H1 (cell line): Measurements from ENCODE around the gene TRIM77. TPM values are rescaled to one million over a fixed set of nuclear protein-coding genes. Genes with fewer than 3 reads are reported as not detected.
"Not testable (repeated sequence)": the region's sequence is repeated elsewhere in the genome, so short reads cannot be mapped to it uniquely, and the experiment has no call there.

Experiments used
- CTCF ChIA-PET: fragments of 300-600 bp; sonication (Branson Sonifier 250); formaldehyde crosslinking; loops from one replicate; lab custom pipeline; 2021; ENCODE audit not compliant: partially characterized antibody; lab: Charles Lee
- POLR2A ChIA-PET: fragments of 300-600 bp; sonication (Branson Sonifier 250); formaldehyde crosslinking; loops from one replicate; lab custom pipeline; 2021; ENCODE audit warnings: inconsistent platforms; ENCODE audit not compliant: partially characterized antibody; lab: Charles Lee
- DNase-seq, 2 experiments: peaks; one replicate each; pipeline versions ENCODE4 v3.0.0 to v3.0.0-alpha.2; 2010 to 2022; ENCODE audit warnings: low spot score in 2 of 2, low read depth in 1 of 2, mixed read lengths in 1 of 2
- FAIRE-seq: peaks from 2 replicates; lab custom pipeline; 2011; peaks lifted over from hg19 to GRCh38; lab: Jason Lieb, UNC
- H2AFZ ChIP-seq: 2 replicates; pipeline ENCODE4 v1.8.1; 2012; ENCODE audit warnings: low read length, inconsistent platforms
- H2AK5ac ChIP-seq: 2 replicates; pipeline ENCODE4 v1.6.1; 2013; ENCODE audit warnings: low read depth, low read length
- H2BK120ac ChIP-seq: replicated peaks from 2 replicates; pipeline ENCODE3; 2013; ENCODE audit warnings: low read depth, low read length, inconsistent platforms
- H2BK12ac ChIP-seq: 2 replicates; pipeline ENCODE4 v1.6.1; 2013; ENCODE audit warnings: low read depth, low read length
- H2BK15ac ChIP-seq: 2 replicates; pipeline ENCODE4 v1.6.1; 2013; ENCODE audit warnings: low read length
- H2BK20ac ChIP-seq: 2 replicates; pipeline ENCODE4 v1.6.1; 2013; ENCODE audit warnings: low read length
- H2BK5ac ChIP-seq: 2 replicates; pipeline ENCODE4 v1.6.1; 2013; ENCODE audit warnings: low read depth, low read length
- H3K14ac ChIP-seq: 2 replicates; pipeline ENCODE4 v1.6.1; 2013; ENCODE audit warnings: inconsistent platforms; ENCODE audit not compliant: insufficient read length
- H3K18ac ChIP-seq: 2 replicates; pipeline ENCODE4 v1.6.1; 2013; ENCODE audit warnings: low read length; ENCODE audit errors: extremely low read depth
- H3K23ac ChIP-seq: 2 replicates; pipeline ENCODE4 v1.6.1; 2013; ENCODE audit warnings: inconsistent platforms; ENCODE audit not compliant: insufficient read length
- H3K23me2 ChIP-seq: 2 replicates; pipeline ENCODE4 v1.6.1; 2013; ENCODE audit warnings: low read depth, low read length
- H3K27ac ChIP-seq: 2 replicates; pipeline ENCODE4 v1.6.1; 2011; ENCODE audit warnings: low read depth, low read length, inconsistent platforms
- H3K27me3 ChIP-seq, 4 experiments: replicated peaks in 1 of 4; 1 replicate in 1 of 4; 2 replicates in 3 of 4; pipeline versions ENCODE4 v1.6.1 to v1.8.1; 2011 to 2013; ENCODE audit warnings: low read length in 3 of 4, mild to moderate bottlenecking in 3 of 4, inconsistent platforms in 2 of 4, mixed read lengths in 2 of 4, moderate library complexity in 1 of 4; ENCODE audit not compliant: control insufficient read depth in 3 of 4, insufficient read depth in 3 of 4; ENCODE audit errors: extremely low read depth in 1 of 4
- H3K36me3 ChIP-seq, 4 experiments: 2 replicates each; pipeline versions ENCODE4 v1.6.1 to v1.8.1; 2011 to 2013; ENCODE audit warnings: mild to moderate bottlenecking in 4 of 4, low read length in 3 of 4, moderate library complexity in 2 of 4, control low read depth in 1 of 4, inconsistent platforms in 1 of 4; ENCODE audit not compliant: insufficient read depth in 4 of 4, control insufficient read depth in 2 of 4
- H3K4ac ChIP-seq: replicated peaks from 2 replicates; pipeline ENCODE3; 2013; ENCODE audit warnings: low read length, low read depth, mixed read lengths, inconsistent platforms; ENCODE audit not compliant: insufficient read length
- H3K4me1 ChIP-seq, 4 experiments: replicated peaks in 1 of 4; 1 replicate in 1 of 4; 2 replicates in 3 of 4; pipeline versions ENCODE4 v1.6.1 to v1.8.1; 2011 to 2013; ENCODE audit warnings: low read length in 3 of 4, inconsistent platforms in 2 of 4, mixed read lengths in 1 of 4; ENCODE audit not compliant: insufficient read depth in 4 of 4, control insufficient read depth in 3 of 4
- H3K4me2 ChIP-seq, 2 experiments: 2 replicates each; pipeline versions ENCODE4 v1.6.1 to v1.8.1; 2011 to 2013; ENCODE audit warnings: low read depth in 2 of 2, low read length in 2 of 2, control low read depth in 1 of 2, inconsistent platforms in 1 of 2, mild to moderate bottlenecking in 1 of 2; ENCODE audit not compliant: insufficient read depth in 1 of 2
- H3K4me3 ChIP-seq, 4 experiments: fragments of 200-600, 300-600 bp in 1 of 4; sonication (generic), shearing (Covaris generic), sonication (Bioruptor Twin) in 1 of 4; 2 replicates each; pipeline versions ENCODE4 v1.5.1 to v1.8.1; 2011 to 2016; ENCODE audit warnings: low read length in 4 of 4, low read depth in 3 of 4, control low read depth in 2 of 4, inconsistent platforms in 2 of 4, mild to moderate bottlenecking in 2 of 4, mixed read lengths in 1 of 4, moderate library complexity in 1 of 4; ENCODE audit not compliant: insufficient read depth in 2 of 4; ENCODE audit errors: extremely low read depth in 1 of 4
- H3K56ac ChIP-seq: replicated peaks from 2 replicates; pipeline ENCODE3; 2013; ENCODE audit warnings: low read depth, mild to moderate bottlenecking, mixed read lengths, low read length, inconsistent platforms; ENCODE audit not compliant: insufficient read length
- H3K79me1 ChIP-seq: 2 replicates; pipeline ENCODE4 v1.6.1; 2013; ENCODE audit warnings: low read depth, low read length, control low read depth
- H3K79me2 ChIP-seq, 2 experiments: 2 replicates each; pipeline versions ENCODE4 v1.6.1 to v1.8.1; 2012 to 2013; ENCODE audit warnings: low read length in 2 of 2, mild to moderate bottlenecking in 2 of 2, inconsistent platforms in 1 of 2; ENCODE audit not compliant: insufficient read depth in 2 of 2, control insufficient read depth in 1 of 2
- H3K9ac ChIP-seq, 4 experiments: replicated peaks in 1 of 4; 1 replicate in 1 of 4; 2 replicates in 3 of 4; pipeline versions ENCODE4 v1.6.1 to v1.8.1; 2011 to 2013; ENCODE audit warnings: low read depth in 3 of 4, low read length in 3 of 4, control low read depth in 2 of 4, mild to moderate bottlenecking in 2 of 4, moderate library complexity in 2 of 4, inconsistent platforms in 1 of 4; ENCODE audit errors: extremely low read depth in 1 of 4
- H3K9me3 ChIP-seq, 2 experiments: 2 replicates each; pipeline versions ENCODE4 v1.6.1 to v1.8.1; 2012 to 2013; ENCODE audit warnings: mild to moderate bottlenecking in 2 of 2, moderate library complexity in 2 of 2, control low read depth in 1 of 2, inconsistent platforms in 1 of 2, low read depth in 1 of 2, low read length in 1 of 2, mixed read lengths in 1 of 2; ENCODE audit not compliant: insufficient read depth in 2 of 2
- H4K20me1 ChIP-seq, 2 experiments: replicated peaks in 1 of 2; 2 replicates each; pipeline versions ENCODE3 to v1.8.1; 2011 to 2013; ENCODE audit warnings: inconsistent platforms in 2 of 2, low read length in 2 of 2, mild to moderate bottlenecking in 1 of 2; ENCODE audit not compliant: insufficient read depth in 2 of 2, control insufficient read depth in 1 of 2
- H4K5ac ChIP-seq: 2 replicates; pipeline ENCODE4 v1.6.1; 2013; ENCODE audit warnings: low read length, low read depth, mixed read lengths, inconsistent platforms; ENCODE audit not compliant: insufficient read length
- H4K8ac ChIP-seq: 2 replicates; pipeline ENCODE4 v1.8.0; 2013; ENCODE audit warnings: mild to moderate bottlenecking, moderate library complexity, low read length, inconsistent platforms; ENCODE audit not compliant: insufficient read depth; ENCODE audit errors: extremely low read depth
- H4K91ac ChIP-seq: replicated peaks from 2 replicates; pipeline ENCODE3; 2013; ENCODE audit warnings: low read length, mixed read lengths, inconsistent platforms; ENCODE audit not compliant: insufficient read length
- WGBS, 2 experiments: shearing (Covaris generic) in 1 of 2; methylation state at CpG; one replicate each; pipeline versions ENCODE4 v1.1.6 to v1.1.7; 2013 to 2015; ENCODE audit warnings: low lambda C conversion rate in 2 of 2, mixed read lengths in 2 of 2, inconsistent platforms in 1 of 2, low coverage in 1 of 2, missing lambda C conversion rate in 1 of 2; ENCODE audit not compliant: insufficient replicate concordance in 2 of 2, insufficient coverage in 1 of 2, insufficient read length in 1 of 2; ENCODE audit errors: extremely low coverage in 1 of 2, missing lambda C conversion rate in 1 of 2; 5-methylcytosine and 5-hydroxymethylcytosine counted together
- long read RNA-seq, 2 experiments: library from RNA in 1 of 2; library from capped mRNA in 1 of 2; stranded (forward); transcript quantifications; one replicate each; pipeline ENCODE4 v2.0.0, GENCODE V29; 2021; ENCODE audit warnings: inconsistent platforms in 1 of 2
- polyA minus RNA-seq, 3 experiments: library from RNA; depleted of rRNA, polyadenylated mRNA; stranded (reverse); fragments of >200 nt; gene quantifications; 1 replicate in 2 of 3; 2 replicates in 1 of 3; pipeline ENCODE4 v1.2.3, GENCODE V29; 2011
- polyA plus RNA-seq, 7 experiments: library from polyadenylated mRNA; depleted of rRNA in 3 of 7; stranded (reverse) in 5 of 7; unstranded in 2 of 7; fragments of >200 nt in 5 of 7; fragments of 200-250 nt in 2 of 7; gene quantifications; 1 replicate in 5 of 7; 2 replicates in 1 of 7; 4 replicates in 1 of 7; pipeline versions ENCODE4 v1.2.1 to v1.2.3, GENCODE V29; 2011 to 2013; ENCODE audit warnings: missing spikeins in 2 of 7, mixed read lengths in 2 of 7
- total RNA-seq: library from RNA; stranded (reverse); fragmentation: NEBNext Ultra II Directional; extraction: Animal tissue kit (Norgen Biotek cat#: 25700); gene quantifications from 2 replicates; pipeline ENCODE4 v1.2.1, GENCODE V29; 2021

Gene TRIM77, protein sequence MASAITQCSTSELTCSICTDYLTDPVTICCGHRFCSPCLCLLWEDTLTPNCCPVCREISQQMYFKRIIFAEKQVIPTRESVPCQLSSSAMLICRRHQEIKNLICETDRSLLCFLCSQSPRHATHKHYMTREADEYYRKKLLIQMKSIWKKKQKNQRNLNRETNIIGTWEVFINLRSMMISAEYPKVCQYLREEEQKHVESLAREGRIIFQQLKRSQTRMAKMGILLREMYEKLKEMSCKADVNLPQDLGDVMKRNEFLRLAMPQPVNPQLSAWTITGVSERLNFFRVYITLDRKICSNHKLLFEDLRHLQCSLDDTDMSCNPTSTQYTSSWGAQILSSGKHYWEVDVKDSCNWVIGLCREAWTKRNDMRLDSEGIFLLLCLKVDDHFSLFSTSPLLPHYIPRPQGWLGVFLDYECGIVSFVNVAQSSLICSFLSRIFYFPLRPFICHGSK
- total RNA-seq (not detected in 2 replicates), polyA plus RNA-seq (2011; rRNA removed) (not detected in 2 replicates), polyA minus RNA-seq (2011; rRNA and poly(A)+ RNA removed) (not detected in 2 replicates)
- not detected for polyA plus RNA-seq (2011; cell fraction: cytosol; rRNA removed)
- polyA plus RNA-seq (2011; cell fraction: nucleus; rRNA removed): not detected
- not detected in 4 replicates for polyA plus RNA-seq (2012, experiment 1 of 2)
- polyA plus RNA-seq (2012, experiment 2 of 2): not detected
- not detected for polyA plus RNA-seq (2013, experiment 1 of 2)
- polyA plus RNA-seq (2013, experiment 2 of 2): not detected
- polyA minus RNA-seq (2011; cell fraction: cytosol; rRNA and poly(A)+ RNA removed): not detected
- polyA minus RNA-seq (2011; cell fraction: nucleus; rRNA and poly(A)+ RNA removed): not detected
- long read RNA-seq, experiment 1: 0 reads
- long read RNA-seq, experiment 2: 0 reads

DNA sequence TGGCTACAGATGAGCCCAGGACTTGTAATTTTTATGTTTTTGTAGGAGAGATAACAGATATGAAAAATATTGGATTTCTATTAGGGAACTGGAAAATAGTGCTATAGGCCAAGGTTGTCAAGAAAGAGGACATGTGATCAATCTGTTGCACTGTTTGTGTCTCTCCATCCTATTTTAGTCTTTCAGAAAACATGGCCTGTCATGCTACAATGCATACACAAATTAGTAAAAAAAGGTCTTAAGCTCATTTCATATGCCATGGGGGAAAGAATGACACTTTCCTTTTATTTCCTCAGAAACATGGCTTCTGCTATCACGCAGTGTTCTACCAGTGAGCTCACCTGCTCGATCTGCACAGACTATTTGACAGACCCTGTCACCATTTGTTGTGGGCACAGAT, at the start of gene TRIM77:
TRIM77 (plus strand) TSS at position 301 of the 400 bp plus-strand sequence; CDS start at position 301, 0 bp downstream.
- H3K27me3 ChIP-seq, DNase-seq, H3K79me2 ChIP-seq, H2BK20ac ChIP-seq, FAIRE-seq, H3K36me3 ChIP-seq, H4K20me1 ChIP-seq, H2BK120ac ChIP-seq, H2AFZ ChIP-seq, H3K18ac ChIP-seq, H3K4me2 ChIP-seq, H4K8ac ChIP-seq, H3K14ac ChIP-seq, H2BK15ac ChIP-seq, H3K23me2 ChIP-seq, H2BK12ac ChIP-seq, H3K4me3 ChIP-seq, H3K9ac ChIP-seq, H3K9me3 ChIP-seq, H3K27ac ChIP-seq, H4K5ac ChIP-seq, H3K4me1 ChIP-seq, H3K23ac ChIP-seq, H3K4ac ChIP-seq, H2AK5ac ChIP-seq, POLR2A ChIA-PET, H3K56ac ChIP-seq, H3K79me1 ChIP-seq, H4K91ac ChIP-seq, H2BK5ac ChIP-seq: not testable (repeated sequence)
- WGBS, 2 experiments: 97% methylated on average over 2 of the region's 2 CpGs; no CpG with 5 or more reads in 1 of the 2 experiments
- CTCF ChIA-PET: interaction anchor here (0.5 kb wide), 1 partner anchor 404 kb away, joined by 3 read pairs; no protein-coding TSS in a partner anchor
